Fibroblast of skin of abdomen (primary cell): ENCODE results near the gene QPCTL.
"Not testable (repeated sequence)": the region's sequence is repeated elsewhere in the genome, so short reads cannot be mapped to it uniquely, and the experiment has no call there.

Experiments used
- DNase-seq: peaks from one replicate; pipeline ENCODE4 v3.0.0-alpha.2; 2013

Gene QPCTL

GRCh38 chr19:45676851-45677263 is 15.6 kb upstream of the QPCTL start:
- no peak for DNase-seq

GRCh38 chr19:45677351-45678230 is 14.9 kb upstream of the QPCTL start:
- DNase-seq: peak; percentile 64

GRCh38 chr19:45681391-45682015 is 11.0 kb upstream of the QPCTL start:
- DNase-seq: peak; percentile 66

GRCh38 chr19:45682117-45682516 is 10.3 kb upstream of the QPCTL start:
- no peak for DNase-seq

- no peak for DNase-seq
Measured at GRCh38 chr19:45682908-45683307, 9.6 kb upstream of the QPCTL start.

GRCh38 chr19:45685045-45685444 is 7.4 kb upstream of the QPCTL start:
- DNase-seq: not testable (repeated sequence)

GRCh38 chr19:45687599-45687998 is 4.9 kb upstream of the QPCTL start:
- no peak for DNase-seq

GRCh38 chr19:45691516-45692186 is 815 bp upstream of the QPCTL start, which contains the start of gene SNRPD2:
TSS of gene SNRPD2 (minus strand) at chr19:45691953. CDS start at chr19:45691888, 65 bp downstream.
- DNase-seq: peak; percentile 95

GRCh38 chr19:45693106-45693788 is 781 bp downstream of the QPCTL start:
- peak; percentile 62 for DNase-seq

GRCh38 chr19:45701676-45702075 is 9.2 kb downstream of the QPCTL start:
- DNase-seq: no peak

- DNase-seq: no peak
Measured at GRCh38 chr19:45705115-45705514, 12.6 kb downstream of the QPCTL start.

GRCh38 chr19:45705710-45706415 is 13.4 kb downstream of the QPCTL start:
- DNase-seq: no peak

GRCh38 chr19:45710356-45711130 is 18.1 kb downstream of the QPCTL start:
- DNase-seq: no peak

- DNase-seq: no peak
Measured at GRCh38 chr19:45711851-45712698, 19.6 kb downstream of the QPCTL start.

GRCh38 chr19:45712699-45713067 is 20.2 kb downstream of the QPCTL start:
- no peak for DNase-seq

- no peak for DNase-seq
Measured at GRCh38 chr19:45713141-45713540, 20.7 kb downstream of the QPCTL start.

GRCh38 chr19:45715139-45715538 is 22.7 kb downstream of the QPCTL start:
- DNase-seq: no peak

GRCh38 chr19:45716359-45717130 is 24.1 kb downstream of the QPCTL start:
- peak; percentile 13 for DNase-seq
